ENCODE measurements around the gene P3H2. TPM values are rescaled to one million over a fixed set of nuclear protein-coding genes. Genes with fewer than 3 reads are reported as not detected.

P3H2 gene
- total RNA-seq, 1 experiment from 2014 or later: 0.76 TPM

- Histone ChIP-seq H4K20me1 (ENCODE audit: insufficient read depth) (no peaks in the 10 kb centered on the region), H3K27me3 (ENCODE audit: insufficient read depth, low read length) (no peaks in the 10 kb centered on the region; the same call in 1 of the 2 replicates), H3K9ac (ENCODE audit: low read length) (no peak overlapping the region), H3K27ac (ENCODE audit: low read depth, low read length) (no peak overlapping the region), H3K9me3 (ENCODE audit: control insufficient read depth in 1 of 2, insufficient read depth in 1 of 2, low read depth in 1 of 2, low read length in 2 of 2) (no peaks in the 10 kb centered on the region), H2AFZ (ENCODE audit: low read depth, low read length, poor library complexity, severe bottlenecking) (no peak overlapping the region), H3K4me3 (replicated peaks in 1 of 2; ENCODE audit: low read depth in 1 of 2, low read length in 2 of 2) (no peak overlapping the region), H3K36me3 (ENCODE audit: control insufficient read depth in 1 of 2, insufficient read depth in 2 of 2, low read length in 2 of 2) (no peaks in the 10 kb centered on the region), H3K9me2 (ENCODE audit: insufficient read depth) (no peaks in the 10 kb centered on the region), H3K4me2 (ENCODE audit: low read length) (peak overlapping the region; percentile 51), H3K79me2 (ENCODE audit: insufficient read depth, low read length) (no peaks in the 10 kb centered on the region), H3K4me1 (ENCODE audit: control insufficient read depth in 1 of 2, insufficient read depth in 2 of 2, low read length in 2 of 2) (peaks cover 10 to 27% of the 10 kb centered on the region in 2 experiments)
- TF ChIP-seq YY1 (IDR thresholded peaks at IDR 0.05; ENCODE audit: extremely low read depth, insufficient replicate concordance, low read depth, low read length) (no peak), SRF (IDR thresholded peaks at IDR 0.05; ENCODE audit: low read depth) (no peak), TCF7L2 (IDR thresholded peaks at IDR 0.05; ENCODE audit: borderline replicate concordance, extremely low read depth, insufficient read depth, insufficient read length) (no peak), ZNF274 (IDR thresholded peaks at IDR 0.05; ENCODE audit: low read depth, low read length) (no peak), FOSL1 (IDR thresholded peaks at IDR 0.05; ENCODE audit: low read depth) (no peak), EZH2phosphoT487 (IDR thresholded peaks at IDR 0.05; ENCODE audit: borderline replicate concordance) (no peak), JUND (IDR thresholded peaks at IDR 0.05) (no peak), POLR2AphosphoS5 (IDR thresholded peaks at IDR 0.05; ENCODE audit: low read depth, low read length) (no peak), RAD21 (IDR thresholded peaks at IDR 0.05; ENCODE audit: low read depth) (no peak), CEBPB (IDR thresholded peaks at IDR 0.05; ENCODE audit: low read depth) (no peak), SIN3A (IDR thresholded peaks at IDR 0.05; ENCODE audit: low read depth) (no peak), SP1 (IDR thresholded peaks at IDR 0.05; ENCODE audit: low read depth) (no peak), ZFX (IDR thresholded peaks at IDR 0.05) (no peak), REST (IDR thresholded peaks at IDR 0.05; ENCODE audit: low read depth) (no peak), CBX3 (IDR thresholded peaks at IDR 0.05; ENCODE audit: low read depth) (no peak)
- TF ChIP-seq, protein P1, sequence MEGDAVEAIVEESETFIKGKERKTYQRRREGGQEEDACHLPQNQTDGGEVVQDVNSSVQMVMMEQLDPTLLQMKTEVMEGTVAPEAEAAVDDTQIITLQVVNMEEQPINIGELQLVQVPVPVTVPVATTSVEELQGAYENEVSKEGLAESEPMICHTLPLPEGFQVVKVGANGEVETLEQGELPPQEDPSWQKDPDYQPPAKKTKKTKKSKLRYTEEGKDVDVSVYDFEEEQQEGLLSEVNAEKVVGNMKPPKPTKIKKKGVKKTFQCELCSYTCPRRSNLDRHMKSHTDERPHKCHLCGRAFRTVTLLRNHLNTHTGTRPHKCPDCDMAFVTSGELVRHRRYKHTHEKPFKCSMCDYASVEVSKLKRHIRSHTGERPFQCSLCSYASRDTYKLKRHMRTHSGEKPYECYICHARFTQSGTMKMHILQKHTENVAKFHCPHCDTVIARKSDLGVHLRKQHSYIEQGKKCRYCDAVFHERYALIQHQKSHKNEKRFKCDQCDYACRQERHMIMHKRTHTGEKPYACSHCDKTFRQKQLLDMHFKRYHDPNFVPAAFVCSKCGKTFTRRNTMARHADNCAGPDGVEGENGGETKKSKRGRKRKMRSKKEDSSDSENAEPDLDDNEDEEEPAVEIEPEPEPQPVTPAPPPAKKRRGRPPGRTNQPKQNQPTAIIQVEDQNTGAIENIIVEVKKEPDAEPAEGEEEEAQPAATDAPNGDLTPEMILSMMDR (IDR thresholded peaks at IDR 0.05 in 2 of 3, conservative IDR thresholded peaks at IDR 0.05 in 1 of 3; ENCODE audit: borderline replicate concordance in 1 of 3, insufficient read depth in 1 of 3, low read depth in 2 of 3, low read length in 2 of 3): no peak
- CTCF ChIA-PET: interaction anchor here (1.6 kb wide), 1 partner anchor 672 kb away, joined by 6 read pairs; no protein-coding TSS in a partner anchor
- no TSS peak for BruUV-seq (replicated peaks)
- RAD21 ChIA-PET (ENCODE audit: low non-redundant PET in 1 of 2, low total read pairs in 2 of 2, uncharacterized antibody in 2 of 2, unreplicated experiment in 2 of 2): no interaction called here
- ATAC-seq (peak; percentile 51; the same call in 1 of the 2 replicates), DNase-seq (ENCODE audit: low read depth, low spot score) (no peak)
- intact Hi-C loops (cut with micrococcal nuclease): no loop called here
- POLR2A ChIA-PET: no interaction called here
Measured at GRCh38 chr3:189944285-189945145, 176.2 kb downstream of the P3H2 start.

Data from HCT116 (cell line).